Activated CD4-positive, alpha-beta T cell treated with anti-CD3 and anti-CD28 coated beads, Interleukin-2, amount 50 U/mL, for 24 hours (primary cell): ENCODE measurements around the gene LYZL6.
"Not testable (repeated sequence)": the region's sequence is repeated elsewhere in the genome, so short reads cannot be mapped to it uniquely, and the experiment has no call there.

Source experiments
- DNase-seq, 2 donors: peaks; one replicate each; pipeline ENCODE4 v3.0.0-alpha.2; 2020; ENCODE audit warnings: low read depth in 1 of 2, low spot score in 1 of 2

LYZL6 gene

GRCh38 chr17:35907691-35908090, 35.8 kb downstream of the LYZL6 start:
- DNase-seq = no peak

DNA sequence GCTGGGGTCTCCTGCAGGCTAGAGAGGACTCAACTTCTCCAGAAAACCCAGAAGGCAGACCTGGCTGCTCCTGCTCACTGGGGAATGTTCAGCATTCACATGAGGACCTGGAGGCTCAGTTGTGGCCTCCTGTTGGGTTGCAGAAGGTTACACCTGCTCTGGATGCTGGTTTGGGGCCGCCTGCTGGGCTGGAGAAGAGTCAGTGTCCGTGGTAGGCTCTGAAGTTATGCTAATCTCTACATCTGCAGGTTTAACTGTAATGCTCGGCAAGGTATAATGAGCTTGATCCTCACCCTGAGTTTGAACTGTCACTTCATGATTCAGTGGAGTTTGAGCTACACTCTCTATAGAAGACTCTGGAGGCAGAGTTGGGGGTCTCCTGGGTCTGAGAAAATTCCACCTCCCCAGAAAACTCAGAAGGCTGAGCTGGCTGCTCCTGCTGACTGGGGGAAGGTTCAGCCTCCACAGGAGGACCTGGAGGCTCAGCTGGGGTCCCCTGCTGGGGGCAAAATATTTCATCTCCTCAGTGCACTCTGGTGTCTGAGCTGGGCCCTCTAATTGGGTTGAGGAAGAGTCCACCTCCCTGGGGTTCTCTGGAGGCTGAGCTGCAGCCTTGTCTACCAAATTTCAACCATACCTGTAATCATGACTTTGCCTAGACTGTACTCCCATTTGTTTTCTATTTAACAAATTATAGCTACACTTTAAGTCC, 36.4 kb downstream of the LYZL6 start:
- DNase-seq = no peak

DNA sequence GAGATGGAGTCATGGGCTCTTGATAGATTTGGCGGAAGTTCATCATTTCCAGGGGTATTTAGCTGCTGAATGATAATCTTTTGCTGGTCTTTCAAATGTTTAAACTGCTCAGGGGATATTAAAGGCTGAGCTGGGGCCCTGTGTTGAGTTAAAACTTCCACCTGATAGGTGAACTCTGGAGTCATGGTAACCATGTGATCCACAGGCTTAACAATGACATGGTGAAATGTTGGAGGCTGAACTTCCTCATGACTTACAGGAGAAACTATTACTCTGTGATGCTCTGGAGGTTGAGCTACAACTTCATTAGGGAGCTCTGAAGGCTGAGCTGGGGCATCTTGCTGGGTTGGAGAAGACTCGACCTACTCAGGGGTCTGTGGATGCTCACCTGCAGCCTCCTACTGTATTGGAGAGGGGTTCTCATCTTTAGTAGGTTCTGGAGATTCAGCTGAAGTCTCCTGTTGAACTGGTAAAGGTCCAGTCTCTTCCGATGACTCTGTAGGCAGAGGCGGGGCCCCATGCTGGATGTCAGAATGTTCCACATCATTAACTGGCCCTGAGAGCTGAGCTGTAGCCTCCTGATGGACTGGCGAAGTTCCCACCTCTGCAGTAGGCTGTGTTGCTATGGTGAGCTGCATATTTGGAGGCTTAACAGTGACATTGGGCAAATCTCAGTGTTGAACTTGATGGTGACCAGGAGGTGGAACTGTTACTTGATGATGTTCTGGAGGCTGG, 37.2 kb downstream of the LYZL6 start:
- DNase-seq = no peak

- no peak for DNase-seq
These were observed 40.1 kb downstream of the LYZL6 start for GRCh38 chr17:35903451-35903850.

GRCh38 chr17:35901631-35902175, 41.8 kb downstream of the LYZL6 start:
- no peak for DNase-seq

GRCh38 chr17:35900708-35901480, 42.6 kb downstream of the LYZL6 start:
- DNase-seq = no peak

DNA sequence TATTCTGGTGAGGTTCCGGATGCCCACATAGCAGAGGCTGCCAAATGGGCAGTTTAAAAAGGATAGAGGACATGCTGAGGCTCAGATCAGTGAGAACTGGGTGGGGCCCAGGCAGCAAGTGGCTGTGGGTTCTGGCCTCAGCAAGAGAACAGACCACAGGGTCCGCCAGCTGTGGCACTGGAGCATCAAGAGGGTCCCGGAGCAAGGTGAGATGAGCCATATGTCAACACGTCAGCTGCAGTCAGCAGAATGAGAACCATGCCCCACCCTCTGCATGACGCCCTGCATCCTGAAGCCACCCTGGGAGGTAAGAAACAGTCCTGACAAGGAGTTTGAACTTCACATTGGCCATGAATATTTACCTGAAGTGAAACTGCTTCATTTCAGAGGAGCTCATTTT, 43.2 kb downstream of the LYZL6 start:
- no peak for DNase-seq

- DNase-seq = no peak
These were observed 45.0 kb downstream of the LYZL6 start for GRCh38 chr17:35898283-35899070.

GRCh38 chr17:35897772-35898171, 45.7 kb downstream of the LYZL6 start:
- DNase-seq = not testable (repeated sequence)

- DNase-seq = no peak
These were observed 47.6 kb downstream of the LYZL6 start for GRCh38 chr17:35895636-35896587.

DNA sequence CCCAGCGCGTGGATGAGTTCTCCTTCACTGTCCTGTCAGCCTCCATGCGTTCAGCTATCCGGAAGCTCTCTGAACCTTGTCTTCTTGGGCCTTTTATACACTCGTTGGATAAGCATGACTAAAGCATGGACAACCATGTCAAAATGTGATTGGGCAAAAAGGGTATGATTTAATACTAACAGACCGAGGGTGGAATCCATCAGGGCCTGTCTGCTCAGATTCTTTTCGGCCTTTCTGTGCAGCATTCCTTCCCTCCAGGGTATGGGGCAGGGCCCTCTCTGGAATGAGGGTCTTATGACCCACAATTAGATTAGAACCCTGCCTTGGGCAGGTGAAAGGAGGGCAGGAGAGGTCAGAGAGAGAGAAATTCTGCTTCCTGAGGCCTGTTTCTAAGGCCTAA, 49.3 kb downstream of the LYZL6 start:
- DNase-seq = no peak

DNA sequence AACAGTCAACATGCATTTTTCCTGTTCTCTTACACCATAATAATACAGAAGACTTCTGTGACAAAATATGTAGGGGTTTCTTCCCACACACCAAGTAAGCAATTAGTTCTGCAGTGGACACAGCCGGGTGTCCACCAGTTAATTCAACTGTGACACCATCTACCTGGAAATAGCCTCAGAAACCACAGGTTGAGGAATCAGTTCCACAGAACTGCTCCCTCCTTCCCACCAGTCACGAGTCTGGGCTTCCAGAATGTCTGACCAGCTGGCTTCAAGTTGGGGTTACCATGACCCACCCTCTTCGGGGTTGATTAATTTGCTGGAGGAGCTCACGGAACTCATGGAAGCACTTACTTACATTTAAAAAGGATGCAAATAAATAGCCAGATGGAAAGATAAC, 49.8 kb downstream of the LYZL6 start:
- no peak for DNase-seq

GRCh38 chr17:35892091-35893035, 51.1 kb downstream of the LYZL6 start:
- DNase-seq = peak in 1 of 2 donors; percentile 32

- no peak for DNase-seq
These were observed 52.2 kb downstream of the LYZL6 start for GRCh38 chr17:35891269-35891668.

- no peak for DNase-seq
These were observed 52.7 kb downstream of the LYZL6 start for GRCh38 chr17:35890774-35891155.

DNA sequence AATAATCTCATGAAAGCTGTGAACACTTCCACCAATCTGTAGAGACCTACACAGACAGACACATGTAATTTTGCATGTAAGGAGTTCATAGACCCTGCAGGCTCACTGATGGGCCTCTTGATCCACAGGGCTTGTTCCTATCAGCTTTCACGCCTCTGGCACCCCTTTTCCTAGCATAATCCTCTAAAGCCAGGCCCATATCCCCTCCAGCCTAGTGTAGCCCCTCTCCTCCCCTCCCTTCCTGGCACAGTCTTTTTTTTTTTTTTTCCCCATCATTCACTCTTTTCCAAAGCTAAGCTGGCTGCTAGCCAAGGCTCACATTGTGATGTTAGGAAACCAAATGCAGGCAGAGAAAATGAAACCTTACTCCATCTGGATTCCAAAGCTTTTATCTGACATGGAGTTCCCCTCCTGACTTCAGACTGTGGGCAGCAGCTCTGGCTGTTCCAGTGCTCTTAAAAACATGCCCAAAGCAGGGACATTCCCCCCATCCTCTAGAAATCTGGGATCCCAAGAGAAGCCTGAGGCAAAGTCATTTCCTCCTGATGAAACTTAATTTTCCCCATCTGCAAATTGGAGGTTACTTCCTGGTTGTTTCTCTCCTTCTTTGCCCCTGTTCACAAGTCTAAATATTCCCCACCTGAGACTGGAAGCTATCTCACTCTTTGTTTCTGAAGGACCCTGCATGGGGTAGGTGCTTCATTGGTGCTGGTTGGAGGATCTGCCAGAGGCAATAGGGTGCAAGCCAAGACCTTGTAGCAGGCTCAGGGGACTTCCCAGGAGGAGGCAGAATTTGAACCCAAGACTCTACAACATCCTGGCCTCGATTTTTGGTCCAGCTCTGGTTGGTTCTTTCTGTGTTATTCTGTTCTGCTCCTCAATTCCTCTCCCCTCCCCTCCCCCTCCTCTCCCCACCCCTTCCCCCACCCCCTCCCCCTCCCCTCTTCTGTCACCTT, 53.4 kb downstream of the LYZL6 start:
- no peak for DNase-seq

GRCh38 chr17:35889241-35889640, 54.3 kb downstream of the LYZL6 start:
- DNase-seq = no peak
